ENCODE measurements around the gene DIAPH3.

DIAPH3 gene

GRCh38 chr13:60155978-60156377 is 7.8 kb downstream of the DIAPH3 start:
- DNase-seq (ENCODE audit: low spot score) = no peak

- DNase-seq (ENCODE audit: low spot score) = no peak
Observed at GRCh38 chr13:60152904-60153303, 10.8 kb downstream of the DIAPH3 start.

DNA sequence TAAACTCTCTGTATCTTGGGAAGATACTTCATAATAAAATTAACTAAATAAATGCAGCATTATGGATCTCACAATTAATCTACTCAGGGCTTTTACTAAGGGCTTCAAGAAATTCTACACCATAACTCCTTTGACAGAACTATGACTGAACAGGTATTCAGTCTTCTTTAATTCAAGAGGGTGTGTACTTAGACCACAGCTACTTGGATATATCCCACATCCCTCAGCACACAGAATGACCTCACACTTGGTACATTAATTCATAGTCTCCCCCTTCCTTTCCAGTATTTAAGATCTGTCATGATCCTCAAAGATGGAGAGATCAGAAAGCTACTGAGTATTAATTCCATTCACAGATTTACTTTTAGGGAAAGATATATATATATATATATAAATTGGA is 11.6 kb downstream of the DIAPH3 start:
- DNase-seq (ENCODE audit: low spot score) = no peak

DNA sequence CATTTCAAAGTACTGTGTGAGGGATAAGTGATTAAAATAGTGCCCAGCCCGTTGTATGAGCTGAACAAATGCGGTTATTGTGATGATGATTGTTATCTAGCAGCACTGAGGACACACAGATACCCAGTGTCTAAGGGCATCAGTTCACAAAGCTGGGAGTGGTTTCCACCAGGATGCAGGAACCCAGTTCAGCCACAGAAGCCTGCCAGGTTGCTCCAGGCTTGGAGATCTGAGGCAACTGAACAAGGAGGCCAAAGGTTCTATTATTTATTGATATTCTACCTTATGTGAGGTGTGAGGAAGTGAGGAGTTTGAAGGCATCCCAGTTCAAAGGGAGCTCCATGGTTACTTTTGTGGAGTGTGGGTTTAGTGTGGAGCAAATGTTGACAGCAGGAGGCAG is 13.2 kb downstream of the DIAPH3 start:
- no peak for DNase-seq (ENCODE audit: low spot score)

DNA sequence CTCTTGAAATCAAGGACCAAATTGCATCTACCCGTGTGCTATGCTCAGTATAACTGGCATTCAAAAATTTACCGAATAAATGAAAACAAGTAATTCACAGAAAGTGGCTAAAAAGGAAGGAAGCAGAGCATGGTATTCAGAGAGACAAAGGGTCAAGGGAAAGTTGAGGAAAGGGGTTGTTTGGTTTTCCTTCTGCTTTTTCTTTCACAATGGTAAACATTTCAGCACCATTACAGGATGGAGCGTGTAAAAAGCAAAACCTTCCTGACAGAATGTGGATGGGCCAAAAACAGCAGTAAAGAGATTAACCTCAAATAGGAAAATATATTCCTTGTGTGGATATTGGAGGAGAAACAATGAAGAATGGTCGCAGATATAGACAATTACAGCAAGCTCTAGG is 14.8 kb downstream of the DIAPH3 start:
- DNase-seq (ENCODE audit: low spot score) = no peak

DNA sequence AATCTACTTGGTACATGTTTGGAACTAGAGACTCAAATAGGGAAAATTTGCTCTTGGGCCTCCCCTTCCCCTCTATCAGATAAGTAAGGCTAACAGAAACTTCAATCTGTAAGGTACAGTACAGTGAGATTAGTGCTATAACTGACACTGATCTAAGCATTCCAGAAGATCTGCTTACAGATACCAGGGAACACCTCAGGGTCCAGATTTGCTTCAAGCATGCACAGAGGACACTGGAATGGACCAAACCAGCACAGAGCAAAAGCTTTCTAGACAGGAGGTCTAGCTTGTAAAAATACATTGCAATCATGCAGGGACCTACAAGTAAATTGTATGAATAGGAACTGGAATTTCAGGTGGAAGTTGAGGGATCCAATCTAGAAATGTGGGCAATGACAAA is 16.4 kb downstream of the DIAPH3 start:
- no peak for DNase-seq (ENCODE audit: low spot score)

DNA sequence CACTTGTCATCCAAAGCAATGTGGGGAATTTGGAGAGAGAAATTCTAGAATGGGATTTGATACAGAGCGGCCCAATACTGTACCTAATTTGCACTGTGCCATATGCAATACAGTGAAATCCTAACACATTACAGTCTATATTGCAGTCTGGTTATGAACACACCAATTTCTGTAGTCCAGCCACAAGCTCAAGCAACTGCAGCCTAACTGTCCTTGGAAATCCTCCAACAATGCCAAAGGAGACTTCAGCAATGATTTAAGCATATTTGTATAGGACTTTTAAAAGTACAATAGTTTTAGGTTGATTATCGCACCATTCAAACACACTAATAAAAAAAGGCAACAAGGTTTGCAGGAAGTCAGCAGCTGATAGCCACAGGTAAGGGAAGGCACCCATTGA is 17.3 kb downstream of the DIAPH3 start:
- no peak for DNase-seq (ENCODE audit: low spot score)

DNA sequence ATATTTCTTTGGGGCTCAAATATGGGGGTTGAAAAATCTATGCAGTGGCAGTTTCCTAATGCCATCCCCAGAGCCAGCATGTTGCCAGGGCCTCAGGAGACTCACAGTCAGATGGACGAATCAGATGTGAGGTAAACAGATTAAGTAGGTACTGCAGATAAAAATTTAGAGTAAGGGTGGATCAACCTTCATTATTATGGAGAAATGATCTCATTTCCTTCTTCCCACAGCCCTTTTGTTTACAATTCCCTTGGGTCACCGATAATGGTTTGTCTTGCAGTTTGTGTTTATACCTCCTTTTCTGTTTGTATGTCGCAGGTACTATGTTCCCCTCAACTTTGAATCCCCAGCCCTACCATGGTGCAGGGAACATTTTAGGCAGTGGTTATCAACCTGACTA is 20.0 kb downstream of the DIAPH3 start:
- DNase-seq (ENCODE audit: low spot score) = no peak

GRCh38 chr13:60139272-60139671 is 24.5 kb downstream of the DIAPH3 start:
- DNase-seq (ENCODE audit: low spot score) = no peak

GRCh38 chr13:60138674-60139073 is 25.1 kb downstream of the DIAPH3 start:
- no peak for DNase-seq (ENCODE audit: low spot score)

GRCh38 chr13:60137911-60138560 is 25.7 kb downstream of the DIAPH3 start:
- no peak for DNase-seq (ENCODE audit: low spot score)

- DNase-seq (ENCODE audit: low spot score) = no peak
Observed at GRCh38 chr13:60135344-60135743, 28.4 kb downstream of the DIAPH3 start.

- no peak for DNase-seq (ENCODE audit: low spot score)
Observed at GRCh38 chr13:60134376-60134775, 29.4 kb downstream of the DIAPH3 start.

DNA sequence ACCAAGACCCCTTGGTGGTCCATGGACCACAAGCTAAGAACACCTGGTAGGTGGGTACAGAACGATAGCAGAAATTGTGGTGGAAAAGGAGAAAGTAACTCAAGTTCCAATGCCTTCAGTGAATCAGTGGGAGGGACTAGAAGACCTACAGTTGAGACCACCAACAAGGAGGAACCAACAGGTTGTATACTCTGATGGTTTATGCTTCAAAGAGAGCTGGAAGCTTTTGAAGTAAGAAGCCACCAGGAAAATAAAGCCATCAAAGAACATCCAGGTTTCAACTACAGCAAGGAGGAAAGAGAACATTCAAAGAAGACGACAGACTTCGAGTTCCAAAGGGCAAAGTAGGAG is 42.4 kb downstream of the DIAPH3 start:
- no peak for DNase-seq (ENCODE audit: low spot score)

DNA sequence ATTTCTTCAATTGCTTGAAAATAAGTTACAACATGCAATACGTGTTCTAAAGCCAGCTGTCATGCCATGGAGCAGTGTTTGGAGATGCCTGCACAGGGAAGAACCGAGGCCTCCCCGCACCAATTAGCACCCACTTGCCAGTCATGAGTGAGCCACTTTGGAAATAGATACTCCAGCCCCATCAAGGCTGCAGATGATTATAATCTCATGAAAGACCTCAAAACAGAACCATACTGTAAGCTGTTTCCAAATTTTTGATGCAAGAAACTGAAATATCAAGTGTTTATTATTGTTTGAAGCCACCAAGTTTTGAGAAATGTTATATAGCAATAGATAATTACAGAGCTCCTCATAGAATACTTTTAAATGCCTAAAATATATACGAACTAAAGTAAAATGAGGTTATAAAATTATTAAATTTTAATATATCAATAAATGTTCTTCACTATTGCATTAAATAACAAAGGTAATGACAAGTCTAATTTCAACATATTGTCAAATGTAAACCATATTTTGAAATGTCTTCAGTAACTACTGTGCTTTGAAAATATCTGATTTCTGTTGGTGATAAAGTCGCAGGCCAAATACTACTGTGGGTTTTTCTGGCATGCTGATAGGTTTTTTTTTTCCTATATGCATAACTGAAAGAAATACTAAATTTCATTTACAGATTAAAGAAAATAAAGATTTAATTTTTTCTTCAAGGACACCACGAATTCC is 43.0 kb downstream of the DIAPH3 start:
- DNase-seq (ENCODE audit: low spot score) = no peak

DNA sequence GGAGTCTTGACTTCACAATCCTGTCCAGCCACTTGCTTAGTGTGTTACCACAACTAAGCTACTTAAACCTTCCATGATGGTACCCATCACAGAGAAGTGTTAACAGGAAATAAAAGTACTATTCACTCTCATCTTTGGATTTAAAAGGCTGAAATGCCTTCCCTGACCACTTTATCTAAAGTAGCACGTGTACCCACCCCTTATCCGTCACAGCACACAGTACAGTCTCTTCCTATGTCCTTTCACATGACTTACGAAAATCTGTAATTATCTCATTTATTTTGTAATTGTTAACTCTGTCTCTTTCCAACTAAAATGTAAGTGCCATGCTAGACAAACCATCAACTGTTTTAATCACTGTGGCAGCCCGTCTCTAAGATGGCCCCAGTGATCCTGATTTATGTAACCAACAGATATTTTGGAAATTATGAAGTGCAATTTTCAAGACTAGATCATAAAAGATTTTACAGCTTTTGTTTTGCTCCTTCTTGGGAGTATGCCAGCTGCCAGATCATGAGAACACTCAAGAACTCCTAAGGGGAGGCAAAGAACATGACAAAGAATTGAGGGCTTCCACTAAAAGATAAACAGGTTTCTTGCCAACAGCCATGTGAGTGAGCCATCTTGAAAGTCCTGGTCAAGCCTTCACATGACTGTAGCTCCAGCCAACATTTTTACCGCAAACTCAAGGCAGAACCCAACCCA is 44.9 kb downstream of the DIAPH3 start:
- no peak for DNase-seq (ENCODE audit: low spot score)

DNA sequence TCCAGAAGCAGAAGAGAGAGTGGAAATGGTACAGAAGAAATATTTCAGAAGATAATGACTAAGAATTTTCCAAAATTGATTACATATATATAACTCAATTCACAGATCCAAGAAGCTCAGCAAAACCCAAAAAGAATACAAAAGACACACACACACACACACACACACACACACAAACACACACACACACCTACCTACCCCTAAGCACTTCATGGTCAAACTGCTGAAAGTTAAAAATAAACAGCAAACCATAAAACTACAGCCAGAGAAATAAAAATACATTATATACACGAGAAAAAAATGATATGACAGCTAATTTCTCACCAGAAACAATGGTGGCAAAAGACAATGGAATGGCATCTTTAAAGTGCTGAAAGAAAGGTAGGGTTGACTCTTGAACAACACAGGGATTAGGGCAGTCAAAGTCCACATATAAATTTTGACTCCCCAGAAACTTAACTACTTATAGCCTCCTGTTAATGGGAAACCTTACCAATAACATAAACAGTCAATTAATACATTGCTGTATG is 49.2 kb downstream of the DIAPH3 start:
- DNase-seq (ENCODE audit: low spot score) = no peak

- no peak for DNase-seq (ENCODE audit: low spot score)
Observed at GRCh38 chr13:60112771-60113170, 51.0 kb downstream of the DIAPH3 start.

- no peak for DNase-seq (ENCODE audit: low spot score)
Observed at GRCh38 chr13:60111691-60112090, 52.0 kb downstream of the DIAPH3 start.

DNA sequence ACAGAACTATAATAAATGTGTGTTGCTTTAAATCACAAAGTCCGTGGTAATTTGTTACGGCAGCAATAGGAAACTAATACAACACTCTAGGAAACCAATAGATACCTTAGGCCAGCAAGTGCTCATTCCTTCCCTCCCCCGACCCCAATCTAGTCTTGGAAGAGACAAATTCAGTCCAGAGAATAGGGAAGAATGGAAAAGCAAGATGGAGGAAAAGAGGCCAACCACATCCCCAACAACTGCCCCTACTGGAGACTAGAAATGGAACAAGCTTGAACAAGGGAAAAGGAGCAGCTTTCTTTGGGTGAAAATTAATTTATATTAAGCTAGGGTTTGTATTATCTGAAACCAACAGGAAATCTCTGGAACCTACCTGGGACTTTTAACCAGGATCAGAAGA is 54.4 kb downstream of the DIAPH3 start:
- DNase-seq (ENCODE audit: low spot score) = no peak

GRCh38 chr13:60108589-60108988 is 55.1 kb downstream of the DIAPH3 start:
- DNase-seq (ENCODE audit: low spot score) = no peak

DNA sequence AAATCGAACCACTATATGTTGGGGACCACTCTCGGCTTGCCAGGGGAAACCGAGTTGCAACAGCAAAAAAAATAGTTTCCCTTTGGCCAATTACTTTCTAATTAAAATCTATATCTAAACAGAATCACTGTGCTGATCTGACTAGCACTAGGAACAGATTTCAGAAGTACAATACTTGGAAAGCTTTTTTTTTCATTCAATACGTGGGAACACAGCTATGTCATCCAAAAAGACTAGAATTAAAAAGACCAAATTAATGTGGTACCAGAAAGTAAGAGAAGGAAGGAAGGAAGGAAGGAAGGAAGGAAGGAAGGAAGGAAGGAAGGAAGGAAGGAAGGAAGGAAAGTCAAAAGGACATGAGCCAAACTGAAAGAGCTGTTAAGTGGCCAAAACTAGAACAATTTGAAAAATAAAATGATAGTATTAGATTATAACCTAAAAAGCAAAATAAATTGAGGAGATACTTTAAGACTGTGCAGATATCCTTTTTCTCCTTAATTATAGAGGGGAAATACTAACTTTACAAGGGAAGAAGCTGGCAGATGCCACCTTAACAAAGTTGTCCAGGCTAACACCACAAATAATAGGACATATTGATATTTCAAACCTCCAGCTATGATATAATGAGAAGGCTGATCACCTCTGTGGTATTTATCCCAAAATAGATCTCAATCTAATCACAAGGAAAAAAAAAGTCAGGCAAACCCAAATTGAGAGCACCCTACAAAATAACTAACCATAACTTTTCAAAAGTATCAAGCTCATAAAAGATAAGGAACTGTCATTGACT is 63.9 kb downstream of the DIAPH3 start:
- no peak for DNase-seq (ENCODE audit: low spot score)

All from CD4-positive, alpha-beta T cell treated with Interleukin-15 for 4 hours (primary cell).